Neural cell (in vitro differentiated cells): ENCODE measurements around the gene KIRREL3. TPM values are rescaled to one million over a fixed set of nuclear protein-coding genes. Genes with fewer than 3 reads are reported as not detected.

Experiments
- H2AFZ ChIP-seq: fragments of 200-600, 300-800 bp; sonication (generic), shearing (Covaris generic); 2 replicates; pipeline ENCODE4 v1.6.0; 2014; ENCODE audit warnings: low read depth, mild to moderate bottlenecking, antibody characterized with exemption, low read length, moderate library complexity
- H3F3A ChIP-seq: fragments of 200-600 bp; shearing (Covaris generic); 2 replicates; pipeline ENCODE4 v1.6.1; 2016; ENCODE audit warnings: mild to moderate bottlenecking, moderate library complexity, mixed read lengths, antibody characterized with exemption, low read length; ENCODE audit not compliant: insufficient read depth, poor library complexity, severe bottlenecking
- H3K27ac ChIP-seq: fragments of 200-600, 300-800 bp; sonication (generic), shearing (Covaris generic); 2 replicates; pipeline ENCODE4 v1.5.1; 2014; ENCODE audit warnings: mild to moderate bottlenecking, low read length, moderate library complexity
- H3K27me3 ChIP-seq: fragments of 300-800, 200-600 bp; sonication (generic), shearing (Covaris generic); 2 replicates; pipeline ENCODE4 v1.6.0; 2014; ENCODE audit warnings: mild to moderate bottlenecking, low read depth, low read length, moderate library complexity; ENCODE audit not compliant: insufficient read depth
- H3K36me3 ChIP-seq: fragments of 300-800, 200-600 bp; sonication (generic), shearing (Covaris generic); 2 replicates; pipeline ENCODE4 v1.5.1; 2014; ENCODE audit warnings: mild to moderate bottlenecking, antibody characterized with exemption, low read length, moderate library complexity; ENCODE audit not compliant: insufficient read depth
- H3K4me2 ChIP-seq: fragments of 300-800, 200-600 bp; sonication (generic), shearing (Covaris generic); 2 replicates; pipeline ENCODE4 v1.6.0; 2014; ENCODE audit warnings: mild to moderate bottlenecking, low read length
- H3K4me3 ChIP-seq: fragments of 300-800, 200-600 bp; sonication (generic), shearing (Covaris generic); 2 replicates; pipeline ENCODE4 v1.5.1; 2014; ENCODE audit warnings: mild to moderate bottlenecking, low read length, moderate library complexity
- H3K79me2 ChIP-seq: fragments of 200-600 bp; shearing (Covaris generic); replicated peaks from 2 replicates; pipeline ENCODE4 v1.6.0; 2014; ENCODE audit warnings: mild to moderate bottlenecking, low read length, moderate library complexity; ENCODE audit not compliant: insufficient read depth
- H3K9ac ChIP-seq: fragments of 300-800, 200-600 bp; sonication (generic), shearing (Covaris generic); 2 replicates; pipeline ENCODE4 v1.6.1; 2016; ENCODE audit warnings: mild to moderate bottlenecking, low read length, mixed read lengths
- H3K9me2 ChIP-seq: fragments of 200-600 bp; shearing (Covaris generic); 2 replicates; pipeline ENCODE4 v1.6.1; 2016; ENCODE audit warnings: mild to moderate bottlenecking, low read length, mixed read lengths; ENCODE audit not compliant: insufficient read depth
- H3K9me3 ChIP-seq: fragments of 200-600, 300-800 bp; sonication (generic), shearing (Covaris generic); 2 replicates; pipeline ENCODE4 v1.6.1; 2016; ENCODE audit warnings: mild to moderate bottlenecking, mixed run types, low read length, moderate library complexity, mixed read lengths
- H4K20me1 ChIP-seq: fragments of 200-600 bp; shearing (Covaris generic); 2 replicates; pipeline ENCODE4 v1.6.1; 2016; ENCODE audit warnings: mild to moderate bottlenecking, mixed run types; ENCODE audit not compliant: insufficient read depth
- CTCF ChIP-seq: fragments of 450-650 bp; IDR thresholded peaks from 2 replicates; pipeline ENCODE4 v1.5.1; 2014; ENCODE audit warnings: antibody characterized with exemption, mild to moderate bottlenecking, moderate library complexity; ENCODE audit not compliant: poor library complexity, severe bottlenecking
- EP300 ChIP-seq: fragments of 450-650 bp; conservative IDR thresholded peaks from 2 replicates; pipeline ENCODE4 v1.6.1; 2014; ENCODE audit warnings: antibody characterized with exemption, mild to moderate bottlenecking, moderate library complexity; ENCODE audit not compliant: poor library complexity, severe bottlenecking
- EZH2 ChIP-seq: fragments of 200-600, 300-800 bp; shearing (Covaris generic), sonication (generic); IDR thresholded peaks from 2 replicates; pipeline ENCODE4 v1.6.1; 2014; ENCODE audit warnings: antibody characterized with exemption, low read length, borderline replicate concordance, mild to moderate bottlenecking; ENCODE audit not compliant: insufficient read depth, poor library complexity, severe bottlenecking
- MXI1 ChIP-seq: fragments of 450-650 bp; conservative IDR thresholded peaks from 2 replicates; pipeline ENCODE4 v1.6.1; 2014; ENCODE audit warnings: antibody characterized with exemption, mild to moderate bottlenecking; ENCODE audit not compliant: poor library complexity, severe bottlenecking
- POLR2AphosphoS5 ChIP-seq: IDR thresholded peaks from 2 replicates; pipeline ENCODE4 v1.6.1; 2012
- RAD21 ChIP-seq: fragments of 450-650 bp; conservative IDR thresholded peaks from 2 replicates; pipeline ENCODE4 v1.6.1; 2014; ENCODE audit warnings: antibody characterized with exemption, mild to moderate bottlenecking, moderate library complexity
- REST ChIP-seq: IDR thresholded peaks from 2 replicates; pipeline ENCODE4 v1.6.1; 2012; ENCODE audit warnings: borderline replicate concordance
- SMC3 ChIP-seq: fragments of 450-650 bp; conservative IDR thresholded peaks from 2 replicates; pipeline ENCODE4 v1.6.1; 2014; ENCODE audit warnings: antibody characterized with exemption, mild to moderate bottlenecking, moderate library complexity; ENCODE audit not compliant: poor library complexity
- TAF1 ChIP-seq: IDR thresholded peaks from 2 replicates; pipeline ENCODE4 v1.6.1; 2012; ENCODE audit warnings: low read depth
- polyA plus RNA-seq: library from polyadenylated mRNA; depleted of rRNA; stranded (reverse); fragments of >200 nt; gene quantifications from 2 replicates; pipeline ENCODE4 v1.2.3, GENCODE V29; 2014

Gene KIRREL3
- polyA plus RNA-seq, 1 donor from 2014 or later = 23.8 TPM

GRCh38 chr11:126444072-126444471, 556.5 kb downstream of the KIRREL3 start:
- Histone ChIP-seq H3F3A (peaks cover 5% of the 10 kb centered on the region), H3K36me3 (no peaks in the 10 kb centered on the region), H3K4me2 (no peak overlapping the region), H3K27me3 (no peaks in the 10 kb centered on the region), H3K9me2 (no peaks in the 10 kb centered on the region), H3K79me2 (no peaks in the 10 kb centered on the region), H3K9me3 (no peaks in the 10 kb centered on the region), H4K20me1 (no peaks in the 10 kb centered on the region), H3K4me3 (no peak overlapping the region), H3K9ac (peak overlapping the region; percentile 73), H2AFZ (no peak overlapping the region), H3K27ac (peak overlapping the region; percentile 99)
- TF ChIP-seq CTCF (no peak), TAF1 (no peak), POLR2AphosphoS5 (no peak), MXI1 (no peak), RAD21 (no peak), EZH2 (no peak), EP300 (no peak), REST (no peak), SMC3 (no peak)

GRCh38 chr11:126443120-126443519, 557.5 kb downstream of the KIRREL3 start:
- no peaks in the 10 kb centered on the region for H3K27me3 ChIP-seq
- H3K9ac ChIP-seq = peak overlapping the region; percentile 73
- no peaks in the 10 kb centered on the region for H3K9me3 ChIP-seq
- no peaks in the 10 kb centered on the region for H3K79me2 ChIP-seq
- H3F3A ChIP-seq = peaks cover 5% of the 10 kb centered on the region
- peak overlapping the region; percentile 99 for H3K27ac ChIP-seq
- peak overlapping the region; percentile 49 for H3K4me2 ChIP-seq
- peak overlapping the region; percentile 40 for H2AFZ ChIP-seq
- H3K9me2 ChIP-seq = no peaks in the 10 kb centered on the region
- peak overlapping the region; percentile 50 for H3K4me3 ChIP-seq
- TF ChIP-seq REST = no peak
- TF ChIP-seq CTCF = peak; percentile 32
- TF ChIP-seq TAF1 = no peak
- no peak for TF ChIP-seq EZH2
- TF ChIP-seq POLR2AphosphoS5 = peak; percentile 67
- TF ChIP-seq EP300 = peak; percentile 80
- TF ChIP-seq SMC3 = peak; percentile 72
- peak; percentile 56 for TF ChIP-seq MXI1
- TF ChIP-seq RAD21 = peak; percentile 63
- no peaks in the 10 kb centered on the region for H3K36me3 ChIP-seq
- no peaks in the 10 kb centered on the region for H4K20me1 ChIP-seq
